ENCODE measurements around the gene RIBC2.

The RIBC2 gene

GRCh38 chr22:45451972-45452371 is 38.5 kb downstream of the RIBC2 start:
- TF ChIP-seq, protein P1, sequence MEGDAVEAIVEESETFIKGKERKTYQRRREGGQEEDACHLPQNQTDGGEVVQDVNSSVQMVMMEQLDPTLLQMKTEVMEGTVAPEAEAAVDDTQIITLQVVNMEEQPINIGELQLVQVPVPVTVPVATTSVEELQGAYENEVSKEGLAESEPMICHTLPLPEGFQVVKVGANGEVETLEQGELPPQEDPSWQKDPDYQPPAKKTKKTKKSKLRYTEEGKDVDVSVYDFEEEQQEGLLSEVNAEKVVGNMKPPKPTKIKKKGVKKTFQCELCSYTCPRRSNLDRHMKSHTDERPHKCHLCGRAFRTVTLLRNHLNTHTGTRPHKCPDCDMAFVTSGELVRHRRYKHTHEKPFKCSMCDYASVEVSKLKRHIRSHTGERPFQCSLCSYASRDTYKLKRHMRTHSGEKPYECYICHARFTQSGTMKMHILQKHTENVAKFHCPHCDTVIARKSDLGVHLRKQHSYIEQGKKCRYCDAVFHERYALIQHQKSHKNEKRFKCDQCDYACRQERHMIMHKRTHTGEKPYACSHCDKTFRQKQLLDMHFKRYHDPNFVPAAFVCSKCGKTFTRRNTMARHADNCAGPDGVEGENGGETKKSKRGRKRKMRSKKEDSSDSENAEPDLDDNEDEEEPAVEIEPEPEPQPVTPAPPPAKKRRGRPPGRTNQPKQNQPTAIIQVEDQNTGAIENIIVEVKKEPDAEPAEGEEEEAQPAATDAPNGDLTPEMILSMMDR (conservative IDR thresholded peaks at IDR 0.05): no peak
- TF ChIP-seq ZFX (IDR thresholded peaks at IDR 0.05): no peak
- no peak overlapping the region for H3K27ac ChIP-seq

DNA sequence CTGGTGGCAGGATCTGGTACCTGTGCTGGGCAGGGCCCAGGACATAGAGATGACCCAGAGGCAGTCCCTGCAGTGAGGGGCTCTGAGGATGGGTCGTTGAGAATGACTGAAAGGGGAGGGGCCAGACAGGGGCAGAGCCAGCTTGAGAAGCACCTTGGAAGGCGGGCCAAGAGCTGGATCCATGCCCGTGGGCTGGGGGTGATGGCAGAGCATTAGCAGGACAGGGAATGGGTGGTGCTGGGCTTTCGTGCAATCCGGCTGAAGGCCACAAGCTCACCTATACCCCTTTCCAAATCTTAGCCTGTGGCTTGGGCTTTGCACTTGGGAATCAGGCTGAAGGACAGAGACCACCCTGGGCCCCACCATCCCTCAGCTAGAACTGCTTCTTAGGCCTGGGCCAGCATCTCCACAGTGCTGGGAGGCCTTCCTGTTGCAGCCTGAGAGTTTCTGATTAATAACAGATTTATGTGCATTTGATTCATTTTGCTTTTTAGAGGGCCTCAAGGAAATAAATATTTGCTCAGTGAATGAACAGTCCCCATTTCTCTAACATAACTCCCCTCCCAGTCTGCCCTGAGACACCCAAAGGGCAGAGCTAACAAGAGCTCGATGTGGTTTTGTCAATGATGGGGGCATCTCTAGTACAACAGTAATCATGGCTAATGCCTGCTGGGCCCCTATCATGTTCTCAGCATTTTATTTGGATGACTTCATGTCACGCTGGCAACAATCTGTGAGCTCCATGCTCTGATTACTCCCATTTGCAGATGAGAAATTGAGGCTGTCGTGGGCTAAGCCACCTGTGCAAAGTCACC is 39.3 kb downstream of the RIBC2 start:
- no peak for TF ChIP-seq ZFX (IDR thresholded peaks at IDR 0.05)
- TF ChIP-seq, protein P1 (conservative IDR thresholded peaks at IDR 0.05): no peak
- no peak overlapping the region for H3K27ac ChIP-seq

- H3K27ac ChIP-seq: no peak overlapping the region
- no peak for TF ChIP-seq ZFX (IDR thresholded peaks at IDR 0.05)
- TF ChIP-seq, protein P1 (conservative IDR thresholded peaks at IDR 0.05): no peak
These were observed 40.3 kb downstream of the RIBC2 start for GRCh38 chr22:45453764-45454163.

GRCh38 chr22:45454275-45454674 is 40.8 kb downstream of the RIBC2 start:
- no peak for TF ChIP-seq ZFX (IDR thresholded peaks at IDR 0.05)
- TF ChIP-seq, protein P1 (conservative IDR thresholded peaks at IDR 0.05): no peak
- no peak overlapping the region for H3K27ac ChIP-seq

GRCh38 chr22:45455212-45455611 is 41.7 kb downstream of the RIBC2 start:
- H3K27ac ChIP-seq: no peak overlapping the region
- no peak for TF ChIP-seq ZFX (IDR thresholded peaks at IDR 0.05)
- TF ChIP-seq, protein P1 (conservative IDR thresholded peaks at IDR 0.05): no peak

DNA sequence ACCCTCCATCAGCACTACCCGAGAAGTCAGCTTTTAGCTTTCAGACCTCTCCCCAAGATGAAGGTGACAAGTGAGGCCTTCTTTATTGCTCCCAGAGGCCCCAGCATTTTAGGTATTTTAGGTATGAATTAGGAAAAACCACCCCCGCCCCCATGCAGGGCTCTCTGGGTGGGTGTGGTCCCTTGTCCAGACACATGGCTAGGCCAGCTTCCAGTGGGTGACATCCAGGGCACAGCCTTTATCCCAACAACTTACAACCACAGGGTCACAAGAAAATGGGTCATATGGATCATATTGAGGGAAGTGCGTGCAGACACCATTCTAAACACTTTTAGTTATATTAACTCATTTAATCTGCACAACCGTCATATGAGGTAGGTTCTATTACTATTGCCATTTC is 42.1 kb downstream of the RIBC2 start:
- TF ChIP-seq, protein P1 (conservative IDR thresholded peaks at IDR 0.05): no peak
- no peak for TF ChIP-seq ZFX (IDR thresholded peaks at IDR 0.05)
- no peak overlapping the region for H3K27ac ChIP-seq

GRCh38 chr22:45456811-45457210 is 43.3 kb downstream of the RIBC2 start:
- no peak overlapping the region for H3K27ac ChIP-seq
- TF ChIP-seq, protein P1 (conservative IDR thresholded peaks at IDR 0.05): no peak
- TF ChIP-seq ZFX (IDR thresholded peaks at IDR 0.05): no peak

Measured in C4-2B (cell line).